Epidermal melanocyte (primary cell): ENCODE measurements around the gene TMUB2.
"Not testable (repeated sequence)": the region's sequence is repeated elsewhere in the genome, so short reads cannot be mapped to it uniquely, and the experiment has no call there.

Source experiments
- DNase-seq: peaks from one replicate; pipeline ENCODE4 v3.0.0; 2011; ENCODE audit warnings: low spot score; ENCODE audit not compliant: insufficient read length

Gene TMUB2

GRCh38 chr17:44219108-44219615, 32.4 kb downstream of the TMUB2 start:
- DNase-seq = no peak

GRCh38 chr17:44219616-44220212, 32.9 kb downstream of the TMUB2 start, which contains the start of gene UBTF:
Gene UBTF, minus strand, starts transcription at chr17:44219675. Its CDS starts 1,446 bp downstream, at chr17:44218229.
- no peak for DNase-seq

GRCh38 chr17:44220213-44221083, 33.7 kb downstream of the TMUB2 start:
- no peak for DNase-seq

- no peak for DNase-seq
These were observed 34.5 kb downstream of the TMUB2 start for GRCh38 chr17:44221084-44221861.

- no peak for DNase-seq
These were observed 35.0 kb downstream of the TMUB2 start for GRCh38 chr17:44221862-44222111.

GRCh38 chr17:44222112-44222869, 35.5 kb downstream of the TMUB2 start:
- DNase-seq = peak; percentile 62

- peak; percentile 78 for DNase-seq
These were observed 36.8 kb downstream of the TMUB2 start for GRCh38 chr17:44223541-44224071.

- no peak for DNase-seq
These were observed 42.3 kb downstream of the TMUB2 start for GRCh38 chr17:44229090-44229489.

GRCh38 chr17:44230140-44230539, 43.4 kb downstream of the TMUB2 start:
- no peak for DNase-seq

- no peak for DNase-seq
These were observed 45.3 kb downstream of the TMUB2 start for GRCh38 chr17:44232061-44232460.

GRCh38 chr17:44233582-44233981, 46.8 kb downstream of the TMUB2 start:
- no peak for DNase-seq

- DNase-seq = no peak
These were observed 48.8 kb downstream of the TMUB2 start for GRCh38 chr17:44235583-44235936.

- DNase-seq = no peak
These were observed 49.7 kb downstream of the TMUB2 start for GRCh38 chr17:44236444-44236991.

- DNase-seq = not testable (repeated sequence)
These were observed 51.1 kb downstream of the TMUB2 start for GRCh38 chr17:44237886-44238285.

GRCh38 chr17:44241106-44241624, 54.4 kb downstream of the TMUB2 start:
- no peak for DNase-seq
